ENCODE results near the gene TCF7. TPM values are rescaled to one million over a fixed set of nuclear protein-coding genes. Genes with fewer than 3 reads are reported as not detected.

Gene TCF7
- total and polyA plus RNA-seq, 2 of the 13 experiments (the other 11 are each of a cell fraction or from before 2014, with no cell fraction given): 6.3 to 6.8 TPM

GRCh38 chr5:134098690-134099089, 15.8 kb upstream of the TCF7 start (continued):
- peak; percentile 28; the same call in 1 of the 2 replicates for TF ChIP-seq ZNF318 (CRISPR knock-in tag; IDR thresholded peaks at IDR 0.05)
- peak; percentile 94 for TF ChIP-seq ZNF670 (CRISPR knock-in tag; IDR thresholded peaks at IDR 0.05; ENCODE audit: borderline replicate concordance)
- TF ChIP-seq ZNF335 (CRISPR knock-in tag; IDR thresholded peaks at IDR 0.05): peak; percentile 59; the same call in 1 of the 2 replicates
- TF ChIP-seq ZNF564 (CRISPR knock-in tag; IDR thresholded peaks at IDR 0.05): 0 out of 2 replicates have a peak, but pooled peaks have one; percentile 59
- peak; percentile 82 for TF ChIP-seq ZNF687 (CRISPR knock-in tag; IDR thresholded peaks at IDR 0.05)
- peak; percentile 66 for TF ChIP-seq ARNTL (CRISPR knock-in tag; IDR thresholded peaks at IDR 0.05)
- peak; percentile 99 for TF ChIP-seq FOSL2 (CRISPR knock-in tag; IDR thresholded peaks at IDR 0.05)
- peak; percentile 92 for TF ChIP-seq JUNB (CRISPR knock-in tag; IDR thresholded peaks at IDR 0.05; ENCODE audit: borderline replicate concordance)
- TF ChIP-seq ZNF569 (CRISPR knock-in tag; IDR thresholded peaks at IDR 0.05; ENCODE audit: borderline replicate concordance): no peak
- TF ChIP-seq, protein P1, sequence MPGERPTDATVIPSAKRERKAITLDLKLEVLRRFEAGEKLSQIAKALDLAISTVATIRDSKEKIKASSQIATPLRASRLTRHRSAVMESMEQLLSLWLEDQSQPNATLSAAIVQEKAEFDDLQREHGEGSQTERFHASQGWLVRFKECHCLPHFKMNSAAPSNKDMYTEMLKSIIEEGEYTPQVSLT (CRISPR knock-in tag; IDR thresholded peaks at IDR 0.05; ENCODE audit: borderline replicate concordance, low read depth): no peak
- TF ChIP-seq, protein P2, sequence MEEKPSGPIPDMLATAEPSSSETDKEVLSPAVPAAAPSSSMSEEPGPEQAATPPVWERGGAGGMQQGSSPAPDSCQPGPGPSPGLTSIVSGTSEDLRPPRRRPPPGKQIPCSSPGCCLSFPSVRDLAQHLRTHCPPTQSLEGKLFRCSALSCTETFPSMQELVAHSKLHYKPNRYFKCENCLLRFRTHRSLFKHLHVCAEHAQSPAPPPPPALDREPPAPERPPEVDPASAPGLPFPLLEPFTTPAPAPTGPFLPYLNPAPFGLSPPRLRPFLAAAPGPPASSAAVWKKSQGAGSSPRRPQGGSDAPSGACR (CRISPR knock-in tag; IDR thresholded peaks at IDR 0.05): 0 out of 2 replicates have a peak, but pooled peaks have one; percentile 72
- no peak for TF ChIP-seq ATF7 (IDR thresholded peaks at IDR 0.05)
- TF ChIP-seq ATF7 (CRISPR knock-in tag; IDR thresholded peaks at IDR 0.05): 0 out of 2 replicates have a peak, but pooled peaks have one; percentile 19
- TF ChIP-seq E2F5 (CRISPR knock-in tag; conservative IDR thresholded peaks at IDR 0.05): no peak
- no peak for TF ChIP-seq ZNF619 (CRISPR knock-in tag; IDR thresholded peaks at IDR 0.05)
- TF ChIP-seq ZNF441 (CRISPR knock-in tag; IDR thresholded peaks at IDR 0.05; ENCODE audit: borderline replicate concordance): peak; percentile 61

Data from HepG2 (cell line).